Stimulated activated CD8-positive, alpha-beta memory T cell treated with anti-CD3 and anti-CD28 coated beads, Interleukin-7, amount 100 ng/mL, for 24 hours (primary cell): Measurements from ENCODE around the gene MYBPC1.

Experiments used
- DNase-seq: peaks from one replicate; pipeline ENCODE4 v3.0.0-alpha.2; 2020; ENCODE audit warnings: low read depth

The MYBPC1 gene

GRCh38 chr12:101694986-101695385 lies 100.2 kb downstream of the MYBPC1 start:
- DNase-seq: no peak

GRCh38 chr12:101695706-101696105 lies 100.9 kb downstream of the MYBPC1 start:
- no peak for DNase-seq

GRCh38 chr12:101696251-101697196 lies 101.8 kb downstream of the MYBPC1 start:
- no peak for DNase-seq

DNA sequence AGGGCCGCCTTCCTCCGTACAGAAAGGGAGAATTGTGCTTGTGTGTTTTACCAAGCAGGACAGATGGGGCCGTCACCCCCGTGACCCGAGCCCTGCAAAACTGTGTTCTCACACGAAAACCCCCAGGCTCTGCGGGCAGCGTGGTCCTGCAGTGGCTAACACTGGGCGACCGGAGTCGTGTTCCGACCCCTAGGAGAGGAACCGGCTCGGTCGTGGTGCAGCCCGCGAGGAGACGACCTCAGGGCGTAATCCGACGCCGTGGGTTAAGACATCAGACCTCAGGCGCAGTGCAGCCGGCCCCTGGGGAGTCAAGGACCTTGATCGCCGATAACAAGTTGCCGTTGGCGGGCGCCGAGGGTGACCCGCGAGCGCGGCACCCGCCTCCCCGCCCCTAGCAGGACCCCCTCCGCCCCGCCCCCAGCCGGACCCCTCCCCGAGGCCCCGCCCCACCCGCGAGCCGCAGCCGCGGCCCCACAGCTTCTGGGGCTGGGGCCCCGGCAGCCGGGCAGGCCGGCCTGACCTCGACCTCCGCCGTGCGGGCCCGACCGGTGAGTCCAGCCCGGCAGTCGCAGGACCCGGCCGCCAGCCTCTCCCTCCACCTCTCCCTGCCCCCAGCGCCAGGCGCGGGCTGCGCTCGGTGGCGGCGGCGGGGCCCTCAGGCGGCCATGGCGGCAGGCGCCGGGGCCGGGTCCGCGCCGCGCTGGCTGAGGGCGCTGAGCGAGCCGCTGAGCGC lies 102.6 kb downstream of the MYBPC1 start, which contains the start of gene CHPT1:
Gene CHPT1, plus strand, starts transcription at position 444 of the 733 bp plus-strand sequence. Its CDS starts 222 bp downstream, at position 666.
- DNase-seq: peak; percentile 32

GRCh38 chr12:101697930-101698799 lies 103.4 kb downstream of the MYBPC1 start:
- DNase-seq: no peak

DNA sequence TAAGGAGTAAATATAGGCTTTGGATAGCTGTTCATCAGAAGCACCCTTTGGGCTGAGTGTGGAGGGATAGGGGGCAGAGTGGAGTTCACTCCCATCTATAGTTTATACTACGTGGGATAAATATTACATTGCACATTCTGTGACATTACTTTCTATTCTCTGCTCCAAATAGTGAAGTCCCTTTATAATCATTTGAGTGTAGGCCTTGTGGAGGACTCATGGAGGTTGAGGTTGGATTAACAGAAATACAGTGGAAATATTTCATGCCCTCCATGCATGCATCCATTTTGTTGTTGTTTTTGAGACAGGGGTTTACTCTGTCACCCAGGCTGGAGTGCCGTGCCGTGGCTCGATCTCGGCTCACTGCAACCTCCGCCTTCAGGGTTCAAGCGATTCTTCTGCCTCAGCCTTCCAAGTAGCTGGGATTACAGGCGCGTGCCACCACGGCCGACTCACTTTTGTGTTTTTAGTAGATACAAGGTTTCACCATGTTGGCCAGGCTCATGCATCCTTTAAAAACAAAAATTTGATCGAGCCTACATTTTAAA lies 104.1 kb downstream of the MYBPC1 start:
- no peak for DNase-seq

GRCh38 chr12:101700299-101700820 lies 105.6 kb downstream of the MYBPC1 start:
- no peak for DNase-seq

DNA sequence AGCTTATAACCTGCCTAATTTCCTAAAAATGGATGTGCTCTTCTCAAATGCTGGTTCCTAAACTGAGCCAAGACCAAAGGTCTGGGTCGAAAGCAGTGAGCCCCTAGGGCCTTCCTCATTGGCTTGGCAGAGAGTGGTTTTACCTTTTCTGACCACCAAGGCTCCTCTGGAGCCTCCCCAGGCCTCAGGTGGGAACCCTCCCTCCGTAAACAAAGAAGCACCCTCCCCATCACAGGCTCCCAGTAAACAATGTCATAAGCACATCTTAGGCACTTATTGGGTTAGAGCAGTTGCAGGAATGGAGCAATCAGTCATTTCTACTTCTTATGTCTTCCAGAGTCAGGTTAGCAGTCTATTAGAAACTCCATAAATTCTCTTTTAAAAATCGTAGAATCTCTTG lies 108.7 kb downstream of the MYBPC1 start:
- no peak for DNase-seq

DNA sequence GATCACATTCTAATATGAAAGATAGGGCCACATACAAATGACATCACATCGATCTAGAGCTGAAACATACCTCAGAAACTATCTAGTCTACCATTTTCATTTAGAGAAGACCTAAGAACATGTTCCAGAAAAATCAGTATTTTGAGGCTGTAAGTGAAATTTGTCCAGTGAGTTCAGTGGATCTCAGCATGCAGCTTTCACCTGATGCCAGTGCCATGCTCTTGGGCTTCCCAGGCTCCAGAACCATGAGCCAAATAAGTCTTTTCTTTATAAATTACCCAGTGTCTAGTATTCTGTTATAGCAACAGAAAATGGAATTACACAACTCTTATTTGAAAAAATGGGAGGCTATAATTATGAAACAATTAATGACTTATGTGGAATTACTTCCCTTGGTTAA lies 111.6 kb downstream of the MYBPC1 start:
- no peak for DNase-seq

- DNase-seq: no peak
Measured at GRCh38 chr12:101707131-101707782, 112.5 kb downstream of the MYBPC1 start.

DNA sequence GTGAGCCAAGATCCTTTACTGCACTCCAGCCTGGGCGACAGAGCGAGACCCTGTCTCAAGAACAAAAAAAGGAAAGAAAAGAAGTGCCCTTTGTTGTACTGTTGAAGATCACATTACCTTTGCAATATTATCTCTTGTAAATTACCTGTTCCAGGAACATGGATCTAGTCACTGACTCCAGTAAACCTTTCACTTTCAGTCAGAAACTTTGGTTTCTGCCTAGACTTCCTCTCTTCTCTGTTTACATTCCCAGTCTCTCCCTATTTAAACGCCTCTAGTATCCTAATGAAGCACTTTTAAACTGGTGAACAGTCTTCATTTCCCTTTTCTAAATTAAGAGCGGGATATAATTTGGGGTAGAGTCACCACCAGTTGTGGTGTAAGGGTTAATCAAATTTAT lies 115.5 kb downstream of the MYBPC1 start:
- no peak for DNase-seq

GRCh38 chr12:101713059-101713682 lies 118.4 kb downstream of the MYBPC1 start:
- no peak for DNase-seq

GRCh38 chr12:101713930-101714329 lies 119.2 kb downstream of the MYBPC1 start:
- no peak for DNase-seq

GRCh38 chr12:101714877-101715444 lies 120.2 kb downstream of the MYBPC1 start:
- DNase-seq: no peak

DNA sequence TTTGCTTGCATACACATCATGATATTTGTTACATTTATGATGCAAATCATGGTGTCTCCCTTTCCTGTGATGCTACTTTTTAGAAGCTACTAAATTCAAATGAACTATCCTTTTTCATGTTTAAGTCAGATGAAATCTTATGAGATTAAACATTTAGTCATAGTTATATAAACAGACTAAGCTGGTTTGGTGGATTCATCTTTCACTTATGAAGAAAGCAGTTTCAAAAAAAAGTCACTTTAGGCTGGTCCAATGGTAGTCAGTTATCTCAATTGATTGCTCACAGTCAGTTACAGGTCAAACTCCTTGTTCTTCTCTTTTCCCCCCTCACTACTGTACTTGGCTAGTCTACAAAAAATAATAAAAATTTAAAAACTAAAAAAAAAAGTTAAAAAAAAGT lies 124.8 kb downstream of the MYBPC1 start:
- no peak for DNase-seq

- no peak for DNase-seq
Measured at GRCh38 chr12:101720118-101720517, 125.3 kb downstream of the MYBPC1 start.

DNA sequence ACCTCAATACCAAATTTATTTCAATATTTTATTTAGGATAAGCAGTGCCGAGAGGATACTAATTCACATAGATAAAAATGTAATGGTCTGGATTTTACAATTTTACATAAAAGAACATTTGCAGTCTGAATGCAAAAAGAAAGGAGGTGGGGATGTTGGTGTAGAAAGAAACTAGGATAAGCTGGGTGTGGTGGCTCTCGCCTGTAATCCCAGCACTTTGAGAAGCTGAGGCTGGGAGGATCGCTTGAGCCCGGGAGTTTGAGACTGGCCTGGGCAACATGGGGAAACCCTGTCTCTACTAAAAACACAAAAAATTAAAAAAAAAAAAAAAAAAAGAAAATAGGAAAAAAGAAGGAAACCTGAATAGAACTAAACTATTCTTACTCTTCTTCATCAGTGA lies 127.6 kb downstream of the MYBPC1 start:
- DNase-seq: no peak

- no peak for DNase-seq
Measured at GRCh38 chr12:101727098-101727497, 132.3 kb downstream of the MYBPC1 start.

DNA sequence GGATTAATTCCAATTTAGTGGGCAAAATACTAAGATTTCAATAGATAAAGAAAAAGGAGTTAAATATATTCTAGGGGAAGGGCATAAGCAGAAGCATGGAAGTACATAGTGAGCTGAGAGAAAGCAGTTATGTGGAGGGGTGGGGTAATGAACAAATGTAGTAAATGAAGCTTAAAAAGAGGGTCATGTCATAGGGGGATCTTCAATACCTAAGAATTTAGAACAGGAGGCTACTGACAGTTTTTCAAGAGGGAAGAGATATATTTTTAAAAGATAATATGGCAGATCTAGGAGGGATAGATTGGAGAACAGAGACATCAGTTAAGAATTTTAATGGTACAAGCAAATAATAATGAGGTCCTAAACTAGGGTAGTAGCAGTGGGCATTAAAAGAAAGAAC lies 135.1 kb downstream of the MYBPC1 start:
- DNase-seq: no peak

DNA sequence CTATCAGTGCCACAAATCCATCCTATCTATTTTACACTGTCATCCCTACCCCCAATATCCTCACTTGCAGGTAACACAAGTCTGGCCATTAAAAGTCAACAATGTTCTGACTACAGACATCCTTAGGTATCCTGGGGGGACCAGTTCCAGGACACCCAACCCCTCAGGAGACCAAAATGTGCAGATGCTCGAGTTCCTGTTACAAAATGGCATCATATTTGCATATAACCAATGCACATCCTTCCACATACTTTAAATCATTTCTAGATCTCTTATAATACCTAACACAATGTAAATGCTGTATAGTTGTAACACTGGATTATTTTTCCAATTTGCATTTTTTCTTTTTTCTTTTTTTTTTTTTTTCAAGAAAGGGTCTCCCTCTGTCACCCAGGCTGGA lies 137.5 kb downstream of the MYBPC1 start:
- DNase-seq: no peak
